Germinal center (tissue), 1 donor: ENCODE data around the gene TLL2.

ENCODE experiments used
- DNase-seq: peaks from one replicate; pipeline ENCODE4 v3.0.0; 2012; ENCODE audit warnings: mixed read lengths, low spot score

Gene TLL2

GRCh38 chr10:96317067-96317833 is 196.5 kb downstream of the TLL2 start:
- DNase-seq = no peak
